GM12892 (cell line): ENCODE measurements around the gene ERG.

ENCODE experiments used
- POLR2A ChIP-seq: IDR thresholded peaks from 2 replicates; pipeline ENCODE4 v1.6.1; 2011; ENCODE audit warnings: low read depth, low read length, control low read depth
- POLR2AphosphoS5 ChIP-seq: IDR thresholded peaks from 2 replicates; pipeline ENCODE4 v1.6.1; 2011; ENCODE audit warnings: low read depth, low read length, control low read depth

GRCh38 chr21:38383411-38384237, 114.7 kb downstream of the ERG start:
- TF ChIP-seq POLR2A (no peak), POLR2AphosphoS5 (no peak)
